Posterior cingulate gyrus (tissue), 11 donors: Measurements from ENCODE around the gene AIFM1.
A peak's percentile ranks its signal among the peaks of the same experiment; 100 is the strongest.
"Not testable (repeated sequence)": the region's sequence is repeated elsewhere in the genome, so short reads cannot be mapped to it uniquely, and the experiment has no call there.

Experiments used
- DNase-seq, 10 donors: peaks; one replicate each; pipeline versions ENCODE4 v3.0.0 to v3.0.0-alpha.2; 2020 to 2021; ENCODE audit warnings: mixed read lengths in 3 of 10
- intact Hi-C: fragments of 100-400 bp; cut with DNase I; formaldehyde crosslinking; loops from one replicate; pipeline ENCODE4 v1.15.1; 2023

The AIFM1 gene

DNA sequence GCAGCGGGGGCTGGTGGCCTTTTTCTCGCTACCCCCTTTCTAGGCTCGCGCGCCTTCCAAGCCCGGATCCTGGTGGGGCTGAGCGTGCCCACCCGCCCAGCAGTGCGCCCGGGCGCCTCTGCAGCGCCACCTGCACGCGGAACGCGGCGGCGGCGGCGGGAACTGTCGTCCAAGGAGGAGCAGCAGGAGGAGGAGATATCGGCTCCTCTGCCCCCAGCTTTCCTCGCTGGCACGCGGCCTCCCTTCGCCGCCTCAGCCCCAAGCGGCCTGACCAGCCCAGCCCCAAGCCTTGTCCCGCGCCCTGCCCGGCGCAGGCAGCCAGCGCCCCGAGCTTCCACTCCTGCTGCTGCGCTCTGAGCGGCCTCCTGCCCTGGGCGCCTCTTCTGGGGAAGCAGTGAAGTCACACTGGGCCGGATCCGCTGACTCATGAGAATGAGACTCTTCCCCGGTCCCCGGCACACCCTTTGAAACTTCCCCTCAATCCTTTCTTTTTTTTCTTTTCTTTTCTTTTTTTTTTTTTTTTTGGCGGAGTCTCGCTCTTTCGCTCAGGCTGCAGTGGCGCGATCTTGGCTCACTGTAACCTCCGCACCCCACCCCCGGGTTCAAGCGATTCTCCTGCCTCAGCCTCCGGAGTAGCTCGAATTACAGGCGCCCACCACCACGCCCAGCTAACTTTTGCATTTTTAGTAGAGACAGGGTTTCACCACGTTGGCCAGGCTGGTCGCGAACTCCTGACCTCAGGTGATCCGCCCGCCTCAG is 44.7 kb downstream of the AIFM1 start:
- intact Hi-C loops, result loop anchor here (5.0 kb wide), 1 partner anchor 39 kb away; no protein-coding TSS in a partner anchor
- DNase-seq, result peak in 9 of 10 donors; percentile 42 to 94 (median 64)

DNA sequence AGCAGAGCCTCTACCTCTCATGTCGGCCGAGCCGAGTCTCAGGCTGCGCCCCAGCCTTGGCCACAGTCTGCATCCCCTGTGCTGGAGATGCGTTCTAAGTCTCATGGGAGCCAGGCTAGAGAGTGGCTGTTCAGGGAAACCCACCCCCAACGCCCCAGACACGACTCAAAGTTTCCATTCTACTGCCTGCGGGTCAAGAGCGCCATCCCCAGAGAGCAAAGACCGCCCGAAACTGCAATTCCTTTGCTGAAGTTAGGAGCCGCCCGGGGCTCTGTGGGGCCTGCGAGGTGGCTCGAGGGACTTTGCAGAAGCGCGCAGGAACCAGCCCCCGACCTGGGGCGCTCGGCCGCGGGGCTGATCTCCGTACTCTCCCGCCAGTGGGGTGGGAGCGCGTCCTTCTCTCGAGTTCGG is 45.3 kb downstream of the AIFM1 start:
- intact Hi-C loops, result loop anchor here (5.0 kb wide), 1 partner anchor 38 kb away; no protein-coding TSS in a partner anchor

DNA sequence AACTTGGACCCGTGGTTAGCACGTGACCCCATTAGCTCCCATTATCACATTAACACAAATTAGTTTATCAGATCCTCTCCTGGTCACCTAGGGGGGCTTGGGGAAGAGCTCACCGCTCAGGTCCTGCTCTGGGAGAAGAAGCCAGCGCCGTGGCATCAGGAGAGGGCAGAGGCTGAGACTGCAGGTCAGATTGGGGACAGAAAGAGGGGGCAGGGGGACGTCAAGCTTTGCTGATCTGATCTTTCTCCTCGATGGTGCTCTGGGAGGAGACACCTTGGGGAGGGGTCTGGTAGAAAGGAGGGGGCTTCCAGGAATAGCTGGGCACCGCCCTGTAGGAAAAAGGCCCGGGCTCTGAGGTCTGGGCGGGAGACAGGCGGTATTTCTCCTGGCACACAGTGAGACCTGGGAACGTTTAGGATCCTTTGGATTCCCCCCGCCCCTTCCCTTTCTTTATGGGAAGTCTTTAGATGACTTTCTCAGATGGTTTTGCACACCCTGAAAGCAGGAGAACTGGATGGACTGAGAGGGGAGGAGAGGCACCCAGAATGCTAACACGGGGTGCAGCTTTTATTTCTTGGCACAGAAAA is 46.2 kb downstream of the AIFM1 start:
- intact Hi-C loops, result no loop called here
- DNase-seq, result peak in 3 of 10 donors; percentile 4 to 30 (median 27)

More for the DNA sequence above, 45.3 kb downstream of the AIFM1 start:
- DNase-seq, result peak in 1 of 10 donors; percentile 53

DNA sequence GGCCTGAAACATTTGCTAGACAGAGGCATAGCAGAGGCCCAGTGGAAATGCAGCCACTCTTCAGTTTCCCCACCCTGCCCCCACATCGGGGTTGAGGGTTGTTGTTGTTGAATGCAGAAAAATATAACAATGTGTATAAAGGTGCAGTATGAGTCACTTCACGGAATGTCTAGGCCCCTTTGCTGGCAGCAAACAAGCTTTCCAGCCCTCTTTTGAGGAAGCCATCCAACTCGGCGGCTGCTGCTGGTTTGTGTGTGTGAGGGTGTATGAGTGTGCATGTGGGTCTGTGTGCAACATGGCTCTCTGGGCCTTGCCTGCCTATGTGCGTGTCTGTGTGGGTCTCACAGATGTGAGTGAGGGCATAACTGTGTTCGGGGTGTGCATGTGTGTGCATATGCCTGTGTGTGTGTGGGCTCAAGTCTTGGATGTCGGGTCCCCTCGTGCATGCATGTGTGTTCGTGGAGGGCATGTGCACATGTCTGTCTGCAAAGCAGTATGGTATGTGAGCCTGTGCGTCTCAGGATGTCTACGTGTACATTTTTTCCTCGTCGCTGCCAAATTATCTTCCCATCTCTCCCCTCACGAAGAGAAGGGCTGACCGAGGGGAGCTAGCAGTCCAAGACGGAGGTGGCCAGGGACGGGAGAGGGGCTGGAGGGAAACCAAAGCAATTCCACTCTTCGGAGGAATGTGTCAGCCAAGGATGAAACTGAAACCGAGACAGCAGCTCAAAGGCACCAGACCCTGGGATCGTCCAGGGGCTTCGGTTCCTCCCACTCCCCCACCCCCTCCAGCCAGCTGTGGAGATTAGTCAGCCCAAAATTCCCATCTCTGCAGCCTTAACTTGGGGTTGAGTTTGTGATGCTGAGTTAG is 47.0 kb downstream of the AIFM1 start:
- intact Hi-C loops, result no loop called here
- peak in 3 of 10 donors; percentile 19 to 33 (median 28) for DNase-seq

DNA sequence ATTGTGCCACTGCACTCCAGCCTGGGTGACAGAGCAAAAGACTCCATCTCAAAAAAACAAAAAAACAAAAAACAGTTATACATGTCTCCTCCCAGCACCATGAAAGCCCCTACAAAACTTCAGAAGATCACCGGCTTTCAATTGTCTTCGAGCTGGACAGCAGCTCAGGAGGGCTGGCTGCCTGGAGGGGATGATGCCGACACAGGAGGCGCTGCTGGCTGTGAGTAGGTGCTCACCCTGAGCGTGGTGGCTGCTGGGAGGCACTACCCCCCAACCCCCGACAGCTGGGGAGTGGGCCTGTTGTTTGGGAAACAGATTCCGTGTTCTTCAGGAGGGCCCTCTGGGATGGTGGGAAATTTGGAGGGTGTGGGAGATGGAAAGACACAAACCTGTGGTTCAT is 48.5 kb downstream of the AIFM1 start:
- intact Hi-C loops, result no loop called here

DNA sequence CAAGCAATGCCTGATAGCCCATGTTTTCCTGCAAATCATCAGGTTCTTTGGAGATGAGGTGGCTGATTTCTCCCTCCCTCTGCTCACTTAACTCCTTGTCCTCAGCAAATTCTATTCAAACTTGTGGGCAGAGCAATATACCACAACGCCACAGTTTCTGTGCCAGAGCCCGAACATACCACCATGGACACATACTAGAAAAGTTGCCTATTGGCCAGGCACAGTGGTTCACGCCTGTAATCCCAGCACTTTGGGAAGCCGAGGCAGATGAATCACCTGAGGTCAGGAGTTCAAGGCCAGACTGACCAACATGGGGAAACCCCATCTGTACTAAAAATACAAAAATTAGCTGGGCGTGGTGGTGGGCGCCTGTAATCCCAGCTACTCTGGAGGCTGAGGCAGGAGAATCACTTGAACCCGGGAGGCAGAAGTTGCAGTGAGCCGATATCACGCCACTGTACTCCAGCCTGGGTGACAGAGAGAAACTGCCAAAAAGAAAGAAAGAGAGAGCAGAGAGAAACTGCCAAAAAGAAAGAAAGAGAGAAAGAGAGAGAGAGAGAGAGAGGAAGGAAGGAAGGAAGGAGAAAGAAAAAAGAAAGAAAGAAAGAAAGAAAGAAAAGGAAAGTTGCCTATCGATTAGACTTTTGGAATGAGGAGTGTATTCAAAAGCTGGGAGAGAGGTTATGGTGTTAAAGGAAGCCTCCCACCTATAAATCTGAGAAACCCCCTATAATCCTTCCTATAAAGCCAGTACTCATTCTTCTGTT is 50.3 kb downstream of the AIFM1 start:
- intact Hi-C loops, result not testable (repeated sequence)
- DNase-seq, result peak in 2 of 10 donors; percentile 4 to 14

More for the DNA sequence above, 48.5 kb downstream of the AIFM1 start:
- DNase-seq, result peak in 3 of 10 donors; percentile 51 to 61 (median 59)

DNA sequence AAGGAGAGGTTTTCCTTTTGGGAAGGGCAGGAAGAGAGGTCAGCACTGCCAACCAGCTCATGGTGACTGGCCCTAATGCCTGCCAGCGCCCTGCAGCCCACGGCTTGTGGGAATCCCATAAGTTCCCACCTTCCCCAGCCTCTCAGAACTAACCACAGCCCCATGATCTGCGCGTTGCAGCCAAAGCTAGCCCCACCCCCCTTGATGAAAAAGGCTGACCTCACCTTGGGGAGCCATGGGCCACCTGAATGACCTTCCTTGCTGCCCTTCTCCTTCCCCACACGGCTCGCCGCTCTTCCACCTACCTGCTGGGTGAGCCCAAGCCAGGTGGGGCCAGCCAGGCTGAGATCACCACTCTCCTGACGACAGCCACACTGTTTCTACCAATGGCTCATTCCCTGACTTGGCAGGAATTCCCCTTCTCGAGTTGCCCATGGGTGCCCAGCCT is 51.5 kb downstream of the AIFM1 start:
- DNase-seq, result peak in 3 of 10 donors; percentile 5 to 48 (median 20)
- intact Hi-C loops, result no loop called here

DNA sequence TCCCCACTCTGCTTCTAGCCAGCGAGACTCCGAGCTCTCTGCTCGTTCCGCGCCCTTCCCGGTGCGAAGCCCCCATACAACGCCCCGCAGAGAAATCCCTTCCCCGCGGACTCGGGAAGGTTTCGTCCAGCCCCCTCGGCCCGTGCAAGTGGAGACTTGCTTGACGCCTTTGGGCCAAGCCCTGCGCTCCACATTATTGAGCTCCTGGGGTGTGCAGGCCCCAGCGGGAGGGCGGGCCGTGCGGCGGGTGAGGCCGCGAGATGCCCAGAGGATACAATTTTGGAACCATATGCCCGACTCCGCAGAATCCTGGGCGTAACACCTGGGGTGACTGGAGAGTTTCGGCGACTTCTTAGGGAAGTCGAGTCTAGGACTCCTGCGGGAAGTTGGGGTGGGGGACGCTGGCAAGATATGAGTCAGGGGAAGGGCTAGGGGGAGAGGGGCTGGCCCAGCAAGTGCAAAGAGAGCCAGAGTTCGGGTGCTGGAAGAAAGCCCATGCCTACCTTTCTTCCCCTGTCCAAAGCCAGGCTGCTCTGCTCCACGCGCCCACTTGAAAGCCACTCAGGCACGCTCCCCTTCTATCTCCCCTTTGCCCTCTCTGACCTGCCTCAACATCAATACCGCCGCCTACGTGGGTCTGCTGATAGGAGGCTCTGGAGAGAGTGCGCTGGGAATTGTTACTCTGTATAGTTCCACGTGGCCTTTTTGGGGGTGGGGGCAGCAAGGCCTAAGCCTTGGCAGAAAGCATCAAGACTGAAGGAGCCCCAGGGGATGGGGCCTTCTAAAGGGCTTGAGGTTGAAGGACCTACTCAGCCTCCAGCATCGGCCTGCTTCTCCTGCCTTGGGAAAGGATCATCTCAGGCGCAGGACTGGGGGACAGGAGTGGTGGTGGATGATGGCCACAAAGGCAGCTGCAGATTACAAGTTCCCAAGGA is 54.2 kb downstream of the AIFM1 start:
- DNase-seq, result peak in 3 of 10 donors; percentile 59 to 85 (median 62)
- intact Hi-C loops, result no loop called here

DNA sequence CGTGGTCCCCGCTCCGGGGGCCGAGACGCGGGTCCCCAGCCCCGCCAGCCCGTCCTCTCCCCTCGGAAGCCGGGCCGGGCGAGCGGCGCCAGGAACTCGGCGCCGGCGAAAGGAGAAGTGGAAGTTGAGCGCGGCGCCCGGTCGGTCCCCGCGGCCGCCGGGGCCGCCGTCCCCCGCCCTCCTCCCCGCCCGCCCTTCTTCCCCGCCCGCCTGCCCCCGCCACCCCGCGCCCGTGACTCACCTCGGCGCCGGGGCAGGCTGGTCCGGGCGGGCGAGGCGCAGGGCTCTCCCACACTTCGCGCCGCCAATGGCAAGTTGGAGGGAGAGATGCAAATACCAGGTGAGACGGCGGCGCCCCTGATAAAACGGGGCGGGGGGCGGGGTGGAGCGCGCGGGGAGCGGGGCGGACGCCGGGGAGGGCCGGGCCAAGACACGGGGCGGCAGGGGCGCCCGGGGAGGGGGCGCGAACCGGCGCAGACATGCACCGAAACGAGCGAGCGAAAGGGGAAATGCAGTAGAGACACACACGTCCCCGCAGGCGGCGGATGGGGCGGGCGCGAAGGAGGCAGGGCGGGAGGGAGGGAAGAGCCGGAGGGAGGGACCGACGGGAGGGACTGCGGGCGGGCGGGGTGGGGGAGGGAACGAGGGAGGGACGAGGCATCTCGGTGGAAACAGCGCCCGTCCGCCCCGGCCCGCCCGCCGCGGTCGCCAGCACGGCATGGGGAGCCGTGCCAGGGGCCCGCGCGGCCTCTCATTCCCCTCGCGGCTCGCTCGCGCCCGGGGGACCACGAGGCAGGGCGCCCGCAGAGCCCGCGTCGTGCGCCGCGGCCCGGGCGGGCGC is 55.0 kb downstream of the AIFM1 start, which contains the start of gene ELF4:
Gene ELF4, minus strand, starts transcription at position 119 of the 841 bp plus-strand sequence. CDS start 29,167 bp downstream, outside the sequence.
- peak in 4 of 10 donors; percentile 6 to 73 (median 40) for DNase-seq
- intact Hi-C loops, result no loop called here

DNA sequence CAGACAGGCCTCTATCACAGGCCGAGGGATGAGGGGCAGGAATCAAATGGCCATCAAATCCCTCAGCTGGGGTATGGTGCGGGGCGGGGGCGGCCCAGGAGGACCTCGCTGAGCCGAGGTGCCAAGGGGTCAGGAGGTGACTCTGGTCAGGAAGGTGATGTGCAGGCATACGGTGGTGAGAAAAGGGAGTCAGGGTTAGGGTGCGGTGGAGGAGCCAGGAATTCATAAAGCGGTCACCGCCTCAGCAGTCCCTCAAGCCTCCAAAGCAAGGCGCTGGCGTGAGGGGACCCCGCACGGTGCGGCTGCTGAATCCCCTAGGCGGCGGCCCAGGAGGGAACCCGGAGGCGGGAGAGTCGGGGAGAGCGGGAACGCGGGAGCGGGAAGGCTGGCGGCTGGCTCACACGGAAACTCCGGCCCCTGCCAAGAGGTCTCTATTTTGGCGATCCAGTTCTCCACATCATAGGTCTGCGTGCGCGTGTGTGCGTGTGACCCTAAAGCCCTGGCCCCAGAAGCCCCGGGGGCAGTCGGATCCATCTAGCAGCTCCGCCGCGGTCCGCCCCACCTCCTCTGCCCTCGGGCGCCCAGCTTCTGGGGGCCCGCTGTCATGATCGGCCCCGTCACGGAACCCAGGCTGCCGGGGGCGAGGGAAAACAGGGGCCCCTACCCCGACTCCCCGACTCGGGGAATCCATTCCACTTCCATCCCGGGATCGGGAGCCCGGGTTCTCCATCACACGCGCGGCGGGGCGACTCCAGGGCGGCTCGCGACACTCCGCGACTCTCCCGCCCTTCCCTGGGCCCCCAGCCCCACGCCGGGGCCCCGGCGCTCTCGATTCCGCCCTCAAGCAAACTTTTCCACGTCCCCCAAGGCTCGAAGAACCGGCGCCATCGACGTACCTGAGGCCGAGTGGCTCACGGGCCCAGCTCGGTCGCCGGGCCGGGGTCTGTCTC is 55.9 kb downstream of the AIFM1 start:
- peak in 3 of 10 donors; percentile 53 to 83 (median 72) for DNase-seq
- intact Hi-C loops, result no loop called here

DNA sequence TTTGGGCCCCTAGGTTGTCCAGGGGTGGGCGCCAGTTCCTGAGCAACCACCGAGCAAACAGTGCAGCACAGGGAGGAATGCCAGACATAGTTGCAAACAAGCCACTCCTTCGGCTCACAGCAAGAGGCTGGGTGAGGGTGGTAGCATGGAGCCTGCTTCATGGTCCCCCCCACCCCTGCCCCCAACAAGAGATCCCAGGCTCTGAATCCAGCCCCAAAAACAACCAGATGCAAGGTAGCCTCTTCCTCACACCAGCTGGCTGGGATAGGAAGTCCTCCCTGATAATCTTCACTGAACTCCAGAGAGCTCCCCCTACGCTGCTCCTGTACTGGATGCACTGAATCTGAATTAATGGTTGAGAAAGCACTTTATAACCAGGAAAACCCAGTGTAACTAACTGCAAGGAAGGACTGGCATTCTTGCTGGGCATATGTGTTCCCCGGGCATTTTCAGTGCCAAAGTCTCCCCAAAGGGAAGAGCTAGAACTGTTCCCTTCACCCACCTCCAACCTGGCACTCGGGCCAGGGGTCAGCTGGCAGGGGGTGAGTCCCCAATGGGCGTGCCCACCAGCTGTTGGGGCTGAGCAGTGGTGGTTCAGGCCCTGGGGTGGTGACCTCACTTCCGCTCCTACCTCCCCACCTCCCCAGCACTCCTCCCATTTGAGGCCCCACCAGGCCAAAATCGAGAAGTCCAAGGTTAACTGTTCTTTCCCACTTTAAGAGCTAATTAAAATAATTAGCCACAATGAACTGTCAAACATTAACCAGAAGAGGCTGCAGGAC is 56.8 kb downstream of the AIFM1 start:
- intact Hi-C loops, result no loop called here
- peak in 3 of 10 donors; percentile 58 to 71 (median 67) for DNase-seq

DNA sequence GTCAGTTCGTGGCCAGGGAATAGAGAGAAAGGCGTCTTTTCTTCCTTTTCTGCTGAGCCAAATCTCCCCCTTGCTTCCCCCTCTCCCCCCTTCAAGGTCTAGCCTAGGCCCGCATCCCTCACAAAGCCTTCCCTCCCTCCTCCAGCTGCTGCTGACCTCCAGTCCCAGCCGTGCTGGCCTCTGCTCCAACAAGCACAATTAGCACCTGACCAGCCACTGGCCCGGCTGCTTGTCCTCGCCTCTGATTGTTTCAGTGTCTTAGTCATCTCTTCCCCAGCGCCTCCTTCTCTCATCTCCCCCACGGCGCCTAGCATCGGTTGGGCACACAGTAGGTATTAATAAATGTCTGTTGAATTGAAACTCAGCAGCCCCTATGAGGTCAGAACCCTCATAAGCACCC is 59.6 kb downstream of the AIFM1 start:
- intact Hi-C loops, result no loop called here
- peak in 1 of 10 donors; percentile 51 for DNase-seq

DNA sequence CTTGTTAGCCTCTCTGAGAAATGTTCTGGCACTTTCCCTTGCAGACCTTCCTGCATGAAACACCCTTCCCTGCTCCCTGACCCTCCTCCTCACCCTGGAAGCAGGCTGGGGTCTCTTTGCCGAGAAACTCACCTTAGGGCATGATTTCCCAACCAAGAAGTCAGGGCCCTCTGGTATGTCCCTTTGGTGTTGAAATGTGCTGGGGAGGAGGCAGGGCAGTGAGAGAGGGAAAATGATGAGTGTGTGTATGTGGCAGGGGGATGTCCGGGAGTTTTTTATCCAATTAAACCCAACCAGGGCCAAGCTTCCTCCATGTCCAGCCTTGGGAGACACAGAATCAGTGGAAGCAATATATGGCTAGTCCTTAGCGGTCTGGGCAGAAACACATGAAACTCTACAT is 60.4 kb downstream of the AIFM1 start:
- intact Hi-C loops, result no loop called here
- DNase-seq, result no peak

DNA sequence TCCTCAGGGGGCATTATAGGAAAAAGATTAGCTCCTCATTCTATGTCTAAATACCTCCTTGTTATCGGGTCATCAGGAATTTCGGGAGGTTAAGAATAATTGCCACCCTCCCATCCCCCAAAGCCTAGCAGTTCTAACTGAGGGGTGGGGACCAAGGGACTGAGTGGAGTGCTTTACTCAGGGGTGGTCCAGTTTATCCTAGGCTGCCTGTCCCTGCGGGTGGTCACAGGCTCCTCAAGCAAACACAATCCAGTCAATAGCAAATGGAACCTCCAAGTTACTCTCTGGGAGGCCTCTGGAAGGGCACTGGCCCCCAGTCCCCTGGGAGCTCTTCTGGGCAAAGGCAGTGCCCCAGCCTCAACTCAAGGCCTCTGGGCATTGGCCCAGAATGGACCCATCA is 62.0 kb downstream of the AIFM1 start:
- no peak for DNase-seq
- intact Hi-C loops, result no loop called here

DNA sequence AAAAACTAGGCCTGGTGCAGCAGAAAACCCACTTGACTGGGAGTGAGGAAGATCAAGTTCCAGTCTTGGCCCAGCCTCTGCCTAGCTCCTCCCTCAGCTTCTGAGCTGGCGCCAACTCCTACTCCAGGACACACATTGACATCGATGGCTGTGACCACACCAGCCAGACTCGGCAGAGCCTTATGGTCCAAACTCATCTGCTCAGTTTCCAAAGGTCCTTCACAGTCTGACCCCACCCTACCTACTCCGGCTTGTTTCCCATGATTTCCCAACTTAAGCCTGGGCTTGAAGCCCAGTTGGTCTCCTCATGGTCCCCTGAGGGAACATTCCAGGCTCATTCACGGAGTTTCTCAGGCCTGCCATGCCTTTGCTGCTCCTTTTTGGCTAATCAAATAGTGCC is 65.5 kb downstream of the AIFM1 start:
- intact Hi-C loops, result no loop called here
- no peak for DNase-seq

DNA sequence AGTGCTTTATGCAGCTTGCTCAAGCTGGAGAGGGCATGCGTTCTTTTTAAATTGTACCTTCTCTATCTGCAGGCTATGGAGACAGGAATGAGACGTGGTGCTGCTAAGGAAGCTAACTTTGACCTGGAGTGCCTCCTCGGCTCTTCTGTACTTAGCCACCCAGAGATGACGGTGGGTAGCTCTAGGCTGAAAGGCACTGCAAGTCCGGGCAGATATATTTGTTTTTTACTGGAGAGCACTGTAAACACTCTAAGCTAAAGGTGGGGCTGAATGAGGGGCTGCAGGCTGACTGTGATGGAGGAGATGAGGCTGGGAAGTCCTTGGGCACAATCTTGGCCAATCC is 67.5 kb downstream of the AIFM1 start:
- DNase-seq, result no peak
- intact Hi-C loops, result no loop called here
